Endothelial cell of umbilical vein (primary cell): Measurements from ENCODE around the gene HAL. TPM values are rescaled to one million over a fixed set of nuclear protein-coding genes. Genes with fewer than 3 reads are reported as not detected.

Experiments used
- BruUV-seq: library from RNA; stranded (reverse); fragments of 400-500 nt; replicated peaks from 2 replicates; lab custom pipeline; 2021; lab: Mats Ljungman, UMichigan
- CTCF ChIA-PET: fragments of 300-600, 350-600 bp; sonication (Branson Sonifier 250); formaldehyde crosslinking; loops from one replicate; lab custom pipeline; 2021; ENCODE audit warnings: antibody characterized with exemption, inconsistent platforms; lab: Charles Lee
- POLR2A ChIA-PET: fragments of 300-600, 350-600 bp; sonication (Branson Sonifier 250); formaldehyde crosslinking; loops from one replicate; lab custom pipeline; 2021; ENCODE audit warnings: antibody characterized with exemption, inconsistent platforms; lab: Charles Lee
- DNase-seq: peaks from one replicate; pipeline ENCODE4 v3.0.0-alpha.2; 2011; ENCODE audit warnings: low read depth, low spot score
- FAIRE-seq: peaks from 2 replicates; lab custom pipeline; 2011; peaks lifted over from hg19 to GRCh38; lab: Jason Lieb, UNC
- H2AFZ ChIP-seq: 2 replicates; pipeline ENCODE4 v1.6.0; 2012; ENCODE audit warnings: low read depth, low read length, control low read depth, inconsistent platforms
- H3K27ac ChIP-seq: 2 replicates; pipeline ENCODE4 v1.5.1; 2011; ENCODE audit warnings: low read depth, mild to moderate bottlenecking, control low read depth, low read length, moderate library complexity; ENCODE audit not compliant: insufficient read depth
- H3K27me3 ChIP-seq, 2 experiments: 2 replicates each; pipeline versions ENCODE4 v1.6.0 to v1.6.1; 2011; ENCODE audit warnings: low read length in 2 of 2, mixed read lengths in 1 of 2; ENCODE audit not compliant: control insufficient read depth in 2 of 2, insufficient read depth in 2 of 2
- H3K36me3 ChIP-seq, 2 experiments: 2 replicates in 1 of 2; 3 replicates in 1 of 2; pipeline ENCODE4 v1.5.1; 2011; ENCODE audit warnings: low read length in 2 of 2, mild to moderate bottlenecking in 1 of 2, moderate library complexity in 1 of 2; ENCODE audit not compliant: control insufficient read depth in 2 of 2, insufficient read depth in 2 of 2; ENCODE audit errors: extremely low read depth in 1 of 2
- H3K4me1 ChIP-seq: 3 replicates; pipeline ENCODE4 v1.5.1; 2011; ENCODE audit warnings: mild to moderate bottlenecking, low read length; ENCODE audit not compliant: control insufficient read depth, insufficient read depth; ENCODE audit errors: extremely low read depth
- H3K4me2 ChIP-seq: 2 replicates; pipeline ENCODE4 v1.6.1; 2011; ENCODE audit warnings: low read length, control low read depth, mixed read lengths; ENCODE audit not compliant: insufficient read depth
- H3K4me3 ChIP-seq, 3 experiments: fragments of 200-600 bp in 1 of 3; sonication (generic), shearing (Covaris generic) in 1 of 3; replicated peaks in 1 of 3; 2 replicates each; pipeline ENCODE4 v1.5.1; 2011 to 2016; ENCODE audit warnings: control low read depth in 3 of 3, low read length in 3 of 3, mild to moderate bottlenecking in 2 of 3, inconsistent platforms in 1 of 3, low read depth in 1 of 3, moderate library complexity in 1 of 3; ENCODE audit not compliant: insufficient read depth in 1 of 3
- H3K79me2 ChIP-seq: 2 replicates; pipeline ENCODE4 v1.6.0; 2012; ENCODE audit warnings: low read length, inconsistent platforms; ENCODE audit not compliant: control insufficient read depth, insufficient read depth
- H3K9ac ChIP-seq: replicated peaks from 2 replicates; pipeline ENCODE3; 2011; ENCODE audit warnings: low read length, control low read depth; ENCODE audit not compliant: insufficient read depth; ENCODE audit errors: extremely low read depth
- H3K9me1 ChIP-seq: replicated peaks from 3 replicates; pipeline ENCODE4 v1.6.0; 2011; ENCODE audit warnings: mild to moderate bottlenecking, low read length; ENCODE audit not compliant: control insufficient read depth, insufficient read depth; ENCODE audit errors: extremely low read depth
- H3K9me3 ChIP-seq: replicated peaks from 2 replicates; pipeline ENCODE4 v1.5.1; 2012; ENCODE audit warnings: low read length, inconsistent platforms; ENCODE audit not compliant: control insufficient read depth, insufficient read depth
- H4K20me1 ChIP-seq: replicated peaks from 2 replicates; pipeline ENCODE3; 2011; ENCODE audit warnings: mild to moderate bottlenecking, low read length; ENCODE audit not compliant: control insufficient read depth, insufficient read depth; ENCODE audit errors: extremely low read depth
- EZH2 ChIP-seq: IDR thresholded peaks from 2 replicates; pipeline ENCODE4 v1.6.1; 2012; ENCODE audit warnings: borderline replicate concordance, low read depth, mild to moderate bottlenecking, moderate library complexity, low read length, inconsistent platforms; ENCODE audit not compliant: severe bottlenecking
- FOS ChIP-seq: IDR thresholded peaks from 2 replicates; pipeline ENCODE4 v1.6.1; 2011; ENCODE audit warnings: mild to moderate bottlenecking, low read length, moderate library complexity, borderline replicate concordance; ENCODE audit not compliant: insufficient read depth
- GATA2 ChIP-seq: IDR thresholded peaks from 2 replicates; pipeline ENCODE4 v1.7.0; 2011; ENCODE audit warnings: low read depth, mild to moderate bottlenecking, moderate library complexity, mixed read lengths, low read length; ENCODE audit not compliant: insufficient read length, insufficient read depth
- JUN ChIP-seq: IDR thresholded peaks from 2 replicates; pipeline ENCODE4 v1.6.1; 2011; ENCODE audit warnings: borderline replicate concordance, low read depth; ENCODE audit not compliant: insufficient read length, insufficient read depth
- MYC ChIP-seq: IDR thresholded peaks from one replicate; pipeline ENCODE4 v1.6.1; 2011; ENCODE audit warnings: mild to moderate bottlenecking, low read depth, low read length
- POLR2A ChIP-seq: IDR thresholded peaks from 2 replicates; pipeline ENCODE4 v1.6.1; 2012; ENCODE audit warnings: low read depth, mild to moderate bottlenecking, control low read depth, low read length
- POLR2AphosphoS5 ChIP-seq: IDR thresholded peaks from 2 replicates; pipeline ENCODE4 v1.6.1; 2012; ENCODE audit warnings: low read depth, mild to moderate bottlenecking, control low read depth, low read length, moderate library complexity; ENCODE audit not compliant: insufficient read depth
- dilution Hi-C: fragments of 300-500 bp; cut with MboI; formaldehyde crosslinking; loops from one replicate; pipeline ENCODE4 v1.15.0; 2019; ENCODE audit warnings: low sequenced_read_pairs; ENCODE audit not compliant: extremely low pct_ligation_motif_present
- intact Hi-C: fragments of 100-400 bp; cut with micrococcal nuclease; formaldehyde crosslinking; loops from one replicate; pipeline ENCODE4 v1.10.0; 2022
- polyA plus RNA-seq, 4 experiments: library from polyadenylated mRNA; depleted of rRNA in 3 of 4; stranded (reverse) in 3 of 4; unstranded in 1 of 4; fragments of >200 nt; gene quantifications; 2 replicates each; pipeline versions ENCODE4 v1.2.1 to v1.2.3, GENCODE V29; 2011 to 2012; ENCODE audit warnings: missing spikeins in 1 of 4
- total RNA-seq: library from RNA; stranded (reverse); gene quantifications from 2 replicates; pipeline ENCODE4 v1.2.3, GENCODE V29; 2021
- TF ChIP-seq, protein P1 (sequence below): IDR thresholded peaks from 2 replicates; pipeline ENCODE4 v1.6.1; 2011; ENCODE audit not compliant: insufficient read depth, insufficient read length
- TF ChIP-seq, protein P2 (sequence below), 2 donors: IDR thresholded peaks; 1 replicate in 1 of 2; 2 replicates in 1 of 2; pipeline ENCODE4 v1.5.1; 2011; ENCODE audit warnings: low read length in 2 of 2, mild to moderate bottlenecking in 2 of 2, moderate library complexity in 2 of 2, control low read depth in 1 of 2, inconsistent platforms in 1 of 2, low read depth in 1 of 2; ENCODE audit not compliant: insufficient read depth in 1 of 2; ENCODE audit errors: extremely low read depth in 1 of 2

The HAL gene
- total and polyA plus RNA-seq, 2 donors (not counting 3 experiments of a cell fraction or from before 2014, with no cell fraction given): 0.18 to 0.62 TPM

GRCh38 chr12:95942524-95943329, 53.4 kb downstream of the HAL start, which contains the start of gene CCDC38:
Gene CCDC38, minus strand, starts transcription at chr12:95942614. Its CDS starts 6,105 bp downstream, at chr12:95936509.
- CTCF ChIA-PET: interaction anchor here (0.7 to 4.2 kb wide), 6 partner anchors 12 to 368 kb away, joined by 4 to 13 read pairs (median 4); no protein-coding TSS in a partner anchor
- dilution Hi-C loops (no loop called here), intact Hi-C loops (no loop called here)
- POLR2A ChIA-PET: no interaction called here
- Histone ChIP-seq H3K79me2 (no peaks in the 10 kb centered on the region), H3K9me1 (no peaks in the 10 kb centered on the region), H3K27ac (no peak within 1 kb of the TSS), H3K4me3 (peak within 1 kb of the TSS; percentile 33 to 64 (median 52)), H2AFZ (peak within 1 kb of the TSS; percentile 93), H3K4me1 (peaks cover 4% of the 10 kb centered on the region), H3K9me3 (no peaks in the 10 kb centered on the region), H4K20me1 (no peaks in the 10 kb centered on the region), H3K9ac (no peak within 1 kb of the TSS), H3K4me2 (peak within 1 kb of the TSS; percentile 77), H3K36me3 (no peaks in the 10 kb centered on the region), H3K27me3 (peaks cover 0 to 17% of the 10 kb centered on the region in 2 experiments)
- no TSS peak for BruUV-seq
- FAIRE-seq (peak; percentile 71), DNase-seq (no peak)
- TF ChIP-seq FOS (no peak), JUN (no peak), GATA2 (no peak), MYC (no peak), POLR2A (no peak), POLR2AphosphoS5 (no peak), EZH2 (no peak)
- TF ChIP-seq, protein P1, sequence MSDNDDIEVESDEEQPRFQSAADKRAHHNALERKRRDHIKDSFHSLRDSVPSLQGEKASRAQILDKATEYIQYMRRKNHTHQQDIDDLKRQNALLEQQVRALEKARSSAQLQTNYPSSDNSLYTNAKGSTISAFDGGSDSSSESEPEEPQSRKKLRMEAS: no peak
- TF ChIP-seq, protein P2, sequence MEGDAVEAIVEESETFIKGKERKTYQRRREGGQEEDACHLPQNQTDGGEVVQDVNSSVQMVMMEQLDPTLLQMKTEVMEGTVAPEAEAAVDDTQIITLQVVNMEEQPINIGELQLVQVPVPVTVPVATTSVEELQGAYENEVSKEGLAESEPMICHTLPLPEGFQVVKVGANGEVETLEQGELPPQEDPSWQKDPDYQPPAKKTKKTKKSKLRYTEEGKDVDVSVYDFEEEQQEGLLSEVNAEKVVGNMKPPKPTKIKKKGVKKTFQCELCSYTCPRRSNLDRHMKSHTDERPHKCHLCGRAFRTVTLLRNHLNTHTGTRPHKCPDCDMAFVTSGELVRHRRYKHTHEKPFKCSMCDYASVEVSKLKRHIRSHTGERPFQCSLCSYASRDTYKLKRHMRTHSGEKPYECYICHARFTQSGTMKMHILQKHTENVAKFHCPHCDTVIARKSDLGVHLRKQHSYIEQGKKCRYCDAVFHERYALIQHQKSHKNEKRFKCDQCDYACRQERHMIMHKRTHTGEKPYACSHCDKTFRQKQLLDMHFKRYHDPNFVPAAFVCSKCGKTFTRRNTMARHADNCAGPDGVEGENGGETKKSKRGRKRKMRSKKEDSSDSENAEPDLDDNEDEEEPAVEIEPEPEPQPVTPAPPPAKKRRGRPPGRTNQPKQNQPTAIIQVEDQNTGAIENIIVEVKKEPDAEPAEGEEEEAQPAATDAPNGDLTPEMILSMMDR (IDR thresholded peaks at IDR 0.05; ENCODE audit: extremely low read depth in 1 of 2, insufficient read depth in 1 of 2, low read depth in 1 of 2, low read length in 2 of 2): no peak
